Neuronal stem cell (in vitro differentiated cells): ENCODE measurements around the gene XPO6.

Source experiments
- DNase-seq: peaks from one replicate; pipeline ENCODE4 v3.0.0-alpha.2; 2013; ENCODE audit warnings: low spot score
- H2AFZ ChIP-seq: one replicate; pipeline ENCODE4 v1.6.1; 2013; ENCODE audit warnings: mild to moderate bottlenecking, low read length, inconsistent platforms
- H2AK5ac ChIP-seq: 2 replicates; pipeline ENCODE4 v1.6.1; 2013; ENCODE audit warnings: low read depth, mild to moderate bottlenecking, inconsistent platforms, low read length, moderate library complexity, mixed read lengths
- H2BK120ac ChIP-seq: 2 replicates; pipeline ENCODE4 v1.6.1; 2013; ENCODE audit warnings: low read depth, mild to moderate bottlenecking, inconsistent platforms, low read length, moderate library complexity, mixed read lengths
- H2BK12ac ChIP-seq: one replicate; pipeline ENCODE4 v1.6.1; 2013; ENCODE audit warnings: low read length, inconsistent platforms
- H2BK15ac ChIP-seq: 2 replicates; pipeline ENCODE4 v1.6.1; 2013; ENCODE audit warnings: mild to moderate bottlenecking, low read length, inconsistent platforms, mixed read lengths
- H2BK5ac ChIP-seq: one replicate; pipeline ENCODE4 v1.6.1; 2013; ENCODE audit warnings: inconsistent platforms, mild to moderate bottlenecking, low read length, moderate library complexity
- H3K14ac ChIP-seq: one replicate; pipeline ENCODE4 v1.6.1; 2013; ENCODE audit warnings: low read length, inconsistent platforms
- H3K18ac ChIP-seq: 2 replicates; pipeline ENCODE4 v1.6.1; 2013; ENCODE audit warnings: low read length, inconsistent platforms
- H3K23ac ChIP-seq: 2 replicates; pipeline ENCODE4 v1.6.1; 2013; ENCODE audit warnings: low read depth, mild to moderate bottlenecking, mixed read lengths, low read length, inconsistent platforms; ENCODE audit not compliant: poor library complexity
- H3K27ac ChIP-seq: replicated peaks from 3 replicates; pipeline ENCODE4 v1.5.1; 2013; ENCODE audit warnings: low read length, inconsistent platforms
- H3K27me3 ChIP-seq, 3 experiments: 2 replicates each; pipeline ENCODE4 v1.6.1; 2013; ENCODE audit warnings: low read length in 3 of 3, mild to moderate bottlenecking in 2 of 3, inconsistent platforms in 1 of 3, low read depth in 1 of 3, mixed read lengths in 1 of 3, moderate library complexity in 1 of 3; ENCODE audit not compliant: control insufficient read depth in 3 of 3, insufficient read depth in 3 of 3
- H3K36me3 ChIP-seq, 2 donors: replicated peaks in 1 of 2; 2 replicates each; pipeline ENCODE4 v1.6.1; 2013; ENCODE audit warnings: low read length in 2 of 2; ENCODE audit not compliant: control insufficient read depth in 2 of 2, insufficient read depth in 2 of 2
- H3K4ac ChIP-seq: 2 replicates; pipeline ENCODE4 v1.6.1; 2013; ENCODE audit warnings: inconsistent platforms, mild to moderate bottlenecking, low read length, moderate library complexity
- H3K4me1 ChIP-seq, 2 donors: 1 replicate in 1 of 2; 2 replicates in 1 of 2; pipeline ENCODE4 v1.6.1; 2013; ENCODE audit warnings: low read length in 2 of 2, low read depth in 1 of 2; ENCODE audit not compliant: control insufficient read depth in 2 of 2, insufficient read depth in 1 of 2
- H3K4me2 ChIP-seq: one replicate; pipeline ENCODE4 v1.6.1; 2013; ENCODE audit warnings: mild to moderate bottlenecking, low read length, inconsistent platforms; ENCODE audit not compliant: insufficient read depth, poor library complexity, severe bottlenecking
- H3K4me3 ChIP-seq, 2 donors: 2 replicates each; pipeline ENCODE4 v1.5.1; 2013; ENCODE audit warnings: low read length in 2 of 2, mild to moderate bottlenecking in 2 of 2, inconsistent platforms in 1 of 2, moderate library complexity in 1 of 2
- H3K79me1 ChIP-seq: one replicate; pipeline ENCODE4 v1.6.1; 2013; ENCODE audit warnings: low read depth, mild to moderate bottlenecking, inconsistent platforms, low read length, moderate library complexity
- H3K9ac ChIP-seq: one replicate; pipeline ENCODE4 v1.6.1; 2013; ENCODE audit warnings: mild to moderate bottlenecking, low read depth, low read length, inconsistent platforms; ENCODE audit not compliant: poor library complexity
- H3K9me3 ChIP-seq, 2 donors: replicated peaks in 1 of 2; 2 replicates each; pipeline versions ENCODE3 to v1.6.1; 2013; ENCODE audit warnings: low read length in 2 of 2, mild to moderate bottlenecking in 2 of 2, inconsistent platforms in 1 of 2, low read depth in 1 of 2, mixed read lengths in 1 of 2, moderate library complexity in 1 of 2; ENCODE audit not compliant: control insufficient read depth in 2 of 2, insufficient read depth in 1 of 2
- H4K8ac ChIP-seq: one replicate; pipeline ENCODE4 v1.6.1; 2013; ENCODE audit warnings: low read depth, mild to moderate bottlenecking, inconsistent platforms, low read length, moderate library complexity
- H4K91ac ChIP-seq: one replicate; pipeline ENCODE4 v1.6.1; 2013; ENCODE audit warnings: low read length, low read depth, mild to moderate bottlenecking, inconsistent platforms; ENCODE audit not compliant: poor library complexity
- WGBS, 2 donors: extraction: QIAGEN DNeasy Blood & Tissue Kit; methylation state at CpG; one replicate each; pipeline ENCODE4 v1.1.7; 2013; ENCODE audit warnings: missing lambda C conversion rate in 2 of 2, mixed read lengths in 1 of 2; ENCODE audit not compliant: insufficient read length in 2 of 2, insufficient replicate concordance in 1 of 2; ENCODE audit errors: extremely low coverage in 2 of 2; 5-methylcytosine and 5-hydroxymethylcytosine counted together

XPO6 gene

DNA sequence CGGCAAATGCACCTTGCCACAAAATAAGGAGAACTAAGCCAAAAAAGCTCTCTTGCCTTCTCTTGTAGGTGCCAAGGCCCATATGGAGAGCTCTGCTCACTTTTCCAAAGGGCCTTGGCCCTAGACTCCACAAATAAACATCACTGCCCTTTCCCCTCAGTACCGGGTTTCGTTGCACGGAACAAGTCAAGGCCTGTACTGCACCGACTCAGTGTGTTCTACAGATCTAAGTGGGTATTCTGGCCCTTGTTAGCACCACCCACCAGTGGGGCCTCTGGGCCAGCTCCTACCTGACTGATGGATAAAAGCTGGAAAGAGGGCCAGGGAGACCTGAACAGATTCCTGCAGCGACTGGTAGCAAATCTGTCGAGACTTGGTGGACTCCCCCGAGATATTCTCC lies 104.5 kb downstream of the XPO6 start:
- no peak overlapping the region for H3K14ac ChIP-seq
- no peak overlapping the region for H3K27ac ChIP-seq
- no CpG with 5 or more reads among the region's 8 CpGs for WGBS, 2 donors
- no peak overlapping the region for H4K8ac ChIP-seq
- H2BK12ac ChIP-seq = no peak overlapping the region
- no peak overlapping the region for H2AFZ ChIP-seq
- peaks cover 0 to under 1% of the 10 kb centered on the region in 2 donors for H3K4me1 ChIP-seq
- no peak for DNase-seq
- H3K79me1 ChIP-seq = no peaks in the 10 kb centered on the region
- H3K4me3 ChIP-seq = no peak overlapping the region
- no peaks in the 10 kb centered on the region for H3K9me3 ChIP-seq
- H3K36me3 ChIP-seq = peaks cover 58 to 100% of the 10 kb centered on the region in 2 donors
- H3K4ac ChIP-seq = no peak overlapping the region
- H3K23ac ChIP-seq = peak overlapping the region; percentile 13
- H3K4me2 ChIP-seq = no peak overlapping the region
- no peak overlapping the region for H3K9ac ChIP-seq
- no peak overlapping the region for H2AK5ac ChIP-seq
- no peak overlapping the region for H4K91ac ChIP-seq
- H2BK5ac ChIP-seq = no peak overlapping the region
- H2BK120ac ChIP-seq = no peak overlapping the region
- no peak overlapping the region for H3K18ac ChIP-seq
- no peaks in the 10 kb centered on the region for H3K27me3 ChIP-seq
- H2BK15ac ChIP-seq = no peak overlapping the region

DNA sequence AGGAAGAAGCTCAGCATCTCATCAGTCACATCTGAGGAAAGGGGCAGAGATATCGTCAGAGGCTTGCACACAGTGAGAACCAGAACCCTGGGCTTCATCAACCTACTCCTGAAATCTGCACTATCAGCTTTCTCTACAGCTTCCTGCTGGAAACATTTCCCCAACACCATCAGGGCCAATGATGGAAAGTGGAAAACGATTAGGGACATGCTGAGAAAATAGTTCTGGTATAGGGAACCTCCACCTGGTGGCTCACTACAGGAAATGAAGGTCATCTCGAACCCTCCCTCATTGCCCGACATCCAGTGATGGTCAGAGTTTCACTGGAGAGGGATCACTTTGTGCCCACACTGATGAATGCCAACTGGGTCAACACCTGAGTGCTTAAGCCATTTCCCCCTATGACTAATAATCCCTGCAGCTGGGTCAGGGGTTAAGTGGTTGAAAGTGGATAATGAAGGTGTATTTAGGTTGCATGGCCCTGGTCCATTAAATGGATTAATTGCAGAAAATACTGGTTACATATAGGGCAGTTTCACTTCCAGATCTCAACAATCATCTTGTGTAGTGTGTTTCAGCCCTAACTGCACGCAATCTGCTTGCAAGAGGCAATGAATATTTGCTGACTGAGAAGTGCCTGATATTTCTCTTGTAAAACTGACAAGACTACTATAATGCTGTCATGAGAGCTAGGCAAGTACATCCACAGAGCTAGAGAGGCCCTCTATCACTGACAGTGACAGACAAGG lies 105.1 kb downstream of the XPO6 start:
- Histone ChIP-seq H2BK5ac (no peak overlapping the region), H3K18ac (no peak overlapping the region), H2BK15ac (no peak overlapping the region), H3K23ac (no peak overlapping the region), H2BK120ac (no peak overlapping the region), H3K4me2 (no peak overlapping the region), H2AK5ac (no peak overlapping the region), H3K27ac (no peak overlapping the region), H3K4me3 (no peak overlapping the region), H3K9me3 (no peaks in the 10 kb centered on the region), H3K4me1 (no peaks in the 10 kb centered on the region), H3K36me3 (peaks cover 61 to 100% of the 10 kb centered on the region in 2 donors), H4K8ac (no peak overlapping the region), H4K91ac (no peak overlapping the region), H3K14ac (no peak overlapping the region), H2BK12ac (no peak overlapping the region), H3K4ac (no peak overlapping the region), H3K79me1 (no peaks in the 10 kb centered on the region), H3K9ac (no peak overlapping the region), H2AFZ (no peak overlapping the region), H3K27me3 (no peaks in the 10 kb centered on the region)
- no CpG with 5 or more reads among the region's 5 CpGs for WGBS, 2 donors
- no peak for DNase-seq

DNA sequence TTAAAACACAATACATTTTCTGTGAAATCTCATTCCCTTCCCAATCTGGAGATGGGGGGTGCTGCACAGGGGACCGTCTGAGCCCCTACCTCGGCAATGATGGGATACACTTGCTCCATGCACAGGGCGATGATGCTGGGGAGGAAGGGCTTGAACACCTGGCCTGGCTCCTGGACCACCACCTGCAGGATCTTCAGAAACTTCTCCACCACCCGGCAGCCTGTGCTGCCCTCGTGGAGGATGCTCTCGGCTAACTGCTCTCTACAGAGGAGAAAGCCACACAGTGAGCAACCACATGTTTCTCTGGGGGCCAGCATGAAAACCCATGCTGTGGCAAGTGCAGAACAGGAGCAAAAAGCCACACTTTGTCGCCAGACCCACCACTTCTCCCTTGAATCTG lies 105.8 kb downstream of the XPO6 start:
- peaks cover 66 to 100% of the 10 kb centered on the region in 2 donors for H3K36me3 ChIP-seq
- H4K8ac ChIP-seq = no peak overlapping the region
- H2AK5ac ChIP-seq = no peak overlapping the region
- H2AFZ ChIP-seq = no peak overlapping the region
- H2BK12ac ChIP-seq = no peak overlapping the region
- no peaks in the 10 kb centered on the region for H3K4me1 ChIP-seq
- H4K91ac ChIP-seq = no peak overlapping the region
- H3K27me3 ChIP-seq = no peaks in the 10 kb centered on the region
- no peak overlapping the region for H2BK15ac ChIP-seq
- no peak overlapping the region for H3K9ac ChIP-seq
- H2BK5ac ChIP-seq = no peak overlapping the region
- WGBS, 2 donors = no CpG with 5 or more reads among the region's 7 CpGs
- H3K4me3 ChIP-seq = no peak overlapping the region
- H3K4ac ChIP-seq = no peak overlapping the region
- H3K79me1 ChIP-seq = no peaks in the 10 kb centered on the region
- H3K4me2 ChIP-seq = no peak overlapping the region
- DNase-seq = no peak
- H3K14ac ChIP-seq = no peak overlapping the region
- H2BK120ac ChIP-seq = no peak overlapping the region
- H3K9me3 ChIP-seq = no peaks in the 10 kb centered on the region
- no peak overlapping the region for H3K27ac ChIP-seq
- H3K18ac ChIP-seq = no peak overlapping the region
- no peak overlapping the region for H3K23ac ChIP-seq

DNA sequence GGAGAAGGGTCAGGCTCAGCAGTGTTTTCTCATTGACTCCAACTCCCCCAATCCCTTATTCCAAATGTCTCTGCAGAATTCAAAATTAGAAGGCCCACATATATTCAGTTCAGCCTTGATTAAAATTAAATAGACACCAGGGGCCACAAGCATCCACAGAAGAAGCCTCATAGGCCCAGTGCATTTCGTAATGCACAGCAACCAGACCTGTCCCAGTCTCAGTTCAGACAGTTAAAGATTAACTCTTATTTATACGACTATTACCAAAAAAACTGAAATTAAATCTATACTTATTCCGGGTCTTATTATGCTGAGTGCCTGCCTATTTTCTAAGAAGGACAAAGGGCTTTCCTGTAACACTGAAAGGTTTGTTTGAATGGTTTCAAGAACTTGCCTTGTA lies 106.5 kb downstream of the XPO6 start:
- no peaks in the 10 kb centered on the region for H3K9me3 ChIP-seq
- H2AK5ac ChIP-seq = no peak overlapping the region
- H4K91ac ChIP-seq = no peak overlapping the region
- H3K79me1 ChIP-seq = no peaks in the 10 kb centered on the region
- H2BK120ac ChIP-seq = no peak overlapping the region
- no peak overlapping the region for H3K4me3 ChIP-seq
- no peak overlapping the region for H3K23ac ChIP-seq
- no peak overlapping the region for H3K14ac ChIP-seq
- H3K9ac ChIP-seq = no peak overlapping the region
- no peaks in the 10 kb centered on the region for H3K4me1 ChIP-seq
- H2BK15ac ChIP-seq = no peak overlapping the region
- no peak overlapping the region for H2BK12ac ChIP-seq
- H3K27me3 ChIP-seq = no peaks in the 10 kb centered on the region
- DNase-seq = no peak
- no peak overlapping the region for H2BK5ac ChIP-seq
- H3K4me2 ChIP-seq = no peak overlapping the region
- no peak overlapping the region for H3K18ac ChIP-seq
- H4K8ac ChIP-seq = no peak overlapping the region
- H3K27ac ChIP-seq = no peak overlapping the region
- WGBS, 2 donors = no CpG with 5 or more reads among the region's 3 CpGs
- no peak overlapping the region for H3K4ac ChIP-seq
- no peak overlapping the region for H2AFZ ChIP-seq
- peaks cover 71 to 100% of the 10 kb centered on the region in 2 donors for H3K36me3 ChIP-seq
